HG03520 (cell line): Measurements from ENCODE around the gene SND1.
"Not testable (repeated sequence)": the region's sequence is repeated elsewhere in the genome, so short reads cannot be mapped to it uniquely, and the experiment has no call there.

Experiments used
- ATAC-seq: cut with Tn5 transposase; IDR thresholded peaks from one replicate; pipeline ENCODE4 v1.9.1; 2021; ENCODE audit warnings: mild to moderate bottlenecking, moderate library complexity; ENCODE audit not compliant: unreplicated experiment

The SND1 gene

GRCh38 chr7:128103498-128104107 is 451.6 kb downstream of the SND1 start:
- ATAC-seq = peak; percentile 33

- peak; percentile 1 for ATAC-seq
These were observed 452.2 kb downstream of the SND1 start for GRCh38 chr7:128104108-128104742.

GRCh38 chr7:128105228-128106022 is 453.4 kb downstream of the SND1 start:
- ATAC-seq = no peak

GRCh38 chr7:128106821-128107220 is 454.8 kb downstream of the SND1 start:
- ATAC-seq = no peak

GRCh38 chr7:128107516-128107915 is 455.5 kb downstream of the SND1 start:
- not testable (repeated sequence) for ATAC-seq

GRCh38 chr7:128108129-128108528 is 456.1 kb downstream of the SND1 start:
- no peak for ATAC-seq

GRCh38 chr7:128108641-128109423 is 456.8 kb downstream of the SND1 start:
- ATAC-seq = peak; percentile 90

- not testable (repeated sequence) for ATAC-seq
These were observed 457.5 kb downstream of the SND1 start for GRCh38 chr7:128109424-128109969.

- ATAC-seq = no peak
These were observed 458.8 kb downstream of the SND1 start for GRCh38 chr7:128110641-128111364.

GRCh38 chr7:128112018-128112780 is 460.2 kb downstream of the SND1 start:
- ATAC-seq = no peak

GRCh38 chr7:128112781-128113221 is 460.8 kb downstream of the SND1 start:
- no peak for ATAC-seq

GRCh38 chr7:128113839-128114238 is 461.8 kb downstream of the SND1 start:
- ATAC-seq = no peak

GRCh38 chr7:128114806-128115205 is 462.8 kb downstream of the SND1 start:
- no peak for ATAC-seq

- no peak for ATAC-seq
These were observed 463.4 kb downstream of the SND1 start for GRCh38 chr7:128115336-128115820.

GRCh38 chr7:128115821-128116723 is 464.1 kb downstream of the SND1 start:
- no peak for ATAC-seq

- no peak for ATAC-seq
These were observed 464.7 kb downstream of the SND1 start for GRCh38 chr7:128116740-128117139.

- no peak for ATAC-seq
These were observed 465.7 kb downstream of the SND1 start for GRCh38 chr7:128117691-128118090.

GRCh38 chr7:128119036-128119435 is 467.0 kb downstream of the SND1 start:
- ATAC-seq = no peak
